ENCODE measurements around the gene CFAP46. TPM values are rescaled to one million over a fixed set of nuclear protein-coding genes. Genes with fewer than 3 reads are reported as not detected.

The CFAP46 gene
- total RNA-seq, 1 donor from 2014 or later, result 5.2 TPM

DNA sequence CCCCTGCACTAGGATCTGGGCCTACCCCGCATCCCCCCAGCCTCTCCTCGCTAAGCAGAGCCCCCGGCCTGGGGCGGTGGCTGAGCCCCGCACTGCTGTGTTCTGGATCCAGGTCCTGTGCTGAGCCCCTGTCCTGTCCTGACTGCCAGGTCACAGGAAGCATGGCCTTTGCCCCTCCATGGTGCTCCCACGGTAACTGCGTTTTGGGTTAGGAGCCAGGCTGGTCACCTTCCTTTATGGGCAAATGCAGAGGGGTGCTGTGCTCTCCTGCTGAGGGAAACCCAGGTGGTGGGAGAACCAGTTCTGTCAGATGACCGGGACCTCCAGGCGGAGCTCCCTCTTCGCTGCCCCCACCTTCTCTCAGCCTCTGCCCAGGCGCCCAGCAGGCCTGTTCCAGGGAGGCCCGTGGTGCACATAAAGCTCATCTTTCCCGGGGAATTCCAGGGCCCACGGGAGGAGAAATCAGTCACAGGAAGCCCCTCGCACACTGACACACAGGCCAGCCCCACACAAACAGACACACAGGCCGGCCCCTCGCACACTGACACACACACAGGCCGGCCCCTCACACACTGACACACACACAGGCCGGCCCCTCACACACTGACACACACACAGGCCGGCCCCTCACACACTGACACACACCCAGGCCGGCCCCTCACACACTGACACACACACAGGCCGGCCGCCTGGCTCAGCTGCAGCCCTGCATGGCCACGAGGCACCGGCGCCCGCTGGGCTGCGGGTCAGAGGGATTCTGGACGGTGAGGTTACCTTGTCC, 75.6 kb downstream of the CFAP46 start:
- H3K27ac Mint-ChIP-seq (ENCODE audit: unreplicated experiment), result no peak overlapping the region
- peaks cover 7% of the 10 kb centered on the region for H3K36me3 Mint-ChIP-seq (ENCODE audit: unreplicated experiment)
- DNase-seq, result no peak
- H3K9me3 Mint-ChIP-seq (ENCODE audit: unreplicated experiment), result peaks cover 17% of the 10 kb centered on the region
- peaks cover 10% of the 10 kb centered on the region for H3K27me3 Mint-ChIP-seq (ENCODE audit: unreplicated experiment)
- H3K4me3 Mint-ChIP-seq (ENCODE audit: unreplicated experiment), result no peak overlapping the region
- TF ChIP-seq, protein P1, sequence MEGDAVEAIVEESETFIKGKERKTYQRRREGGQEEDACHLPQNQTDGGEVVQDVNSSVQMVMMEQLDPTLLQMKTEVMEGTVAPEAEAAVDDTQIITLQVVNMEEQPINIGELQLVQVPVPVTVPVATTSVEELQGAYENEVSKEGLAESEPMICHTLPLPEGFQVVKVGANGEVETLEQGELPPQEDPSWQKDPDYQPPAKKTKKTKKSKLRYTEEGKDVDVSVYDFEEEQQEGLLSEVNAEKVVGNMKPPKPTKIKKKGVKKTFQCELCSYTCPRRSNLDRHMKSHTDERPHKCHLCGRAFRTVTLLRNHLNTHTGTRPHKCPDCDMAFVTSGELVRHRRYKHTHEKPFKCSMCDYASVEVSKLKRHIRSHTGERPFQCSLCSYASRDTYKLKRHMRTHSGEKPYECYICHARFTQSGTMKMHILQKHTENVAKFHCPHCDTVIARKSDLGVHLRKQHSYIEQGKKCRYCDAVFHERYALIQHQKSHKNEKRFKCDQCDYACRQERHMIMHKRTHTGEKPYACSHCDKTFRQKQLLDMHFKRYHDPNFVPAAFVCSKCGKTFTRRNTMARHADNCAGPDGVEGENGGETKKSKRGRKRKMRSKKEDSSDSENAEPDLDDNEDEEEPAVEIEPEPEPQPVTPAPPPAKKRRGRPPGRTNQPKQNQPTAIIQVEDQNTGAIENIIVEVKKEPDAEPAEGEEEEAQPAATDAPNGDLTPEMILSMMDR (IDR thresholded peaks at IDR 0.05; ENCODE audit: partially characterized antibody, unreplicated experiment), result no peak
- peaks cover 11% of the 10 kb centered on the region for H3K4me1 Mint-ChIP-seq (ENCODE audit: low read depth, unreplicated experiment)

DNA sequence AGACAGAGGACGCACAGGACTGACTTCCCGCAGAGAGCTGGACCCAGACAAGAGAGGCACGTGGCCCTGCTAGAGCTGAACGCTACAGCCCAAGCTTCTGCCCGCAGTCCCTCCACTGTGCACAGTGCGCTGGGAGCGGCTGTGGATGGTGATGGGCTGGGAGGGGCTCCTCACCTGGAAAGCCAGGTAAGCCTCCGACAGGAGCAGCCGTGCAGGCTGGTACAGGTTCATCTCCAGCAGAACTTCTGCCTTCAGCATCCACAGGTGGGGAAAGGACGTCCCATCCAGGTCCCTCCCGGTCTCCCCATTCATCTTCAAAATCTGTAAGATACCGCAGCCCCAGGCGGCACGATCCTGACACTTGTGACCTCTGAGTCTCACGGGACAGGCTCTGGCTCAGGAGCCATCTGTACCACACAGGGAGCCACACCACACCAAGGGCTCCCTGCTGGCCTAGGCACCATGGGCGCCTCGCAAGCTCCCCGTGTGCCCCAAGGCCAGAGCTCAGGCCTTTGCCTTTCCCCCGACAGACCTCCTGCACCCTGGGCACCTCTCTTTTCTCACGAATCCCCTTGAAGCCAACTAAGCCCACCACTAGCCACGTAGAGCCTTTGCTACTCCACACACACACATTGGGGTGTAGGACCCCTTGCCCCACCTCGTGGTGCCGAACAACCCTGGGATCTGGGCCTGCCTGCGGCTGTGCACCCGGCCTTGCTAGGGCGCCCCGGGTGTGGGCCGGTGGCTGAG, 76.3 kb downstream of the CFAP46 start:
- TF ChIP-seq, protein P1 (IDR thresholded peaks at IDR 0.05; ENCODE audit: partially characterized antibody, unreplicated experiment), result no peak
- peaks cover 10% of the 10 kb centered on the region for H3K27me3 Mint-ChIP-seq (ENCODE audit: unreplicated experiment)
- no peak for DNase-seq
- no peak overlapping the region for H3K27ac Mint-ChIP-seq (ENCODE audit: unreplicated experiment)
- H3K36me3 Mint-ChIP-seq (ENCODE audit: unreplicated experiment), result peaks cover 7% of the 10 kb centered on the region
- H3K4me1 Mint-ChIP-seq (ENCODE audit: low read depth, unreplicated experiment), result peaks cover 11% of the 10 kb centered on the region
- H3K9me3 Mint-ChIP-seq (ENCODE audit: unreplicated experiment), result peaks cover 17% of the 10 kb centered on the region
- H3K4me3 Mint-ChIP-seq (ENCODE audit: unreplicated experiment), result no peak overlapping the region

DNA sequence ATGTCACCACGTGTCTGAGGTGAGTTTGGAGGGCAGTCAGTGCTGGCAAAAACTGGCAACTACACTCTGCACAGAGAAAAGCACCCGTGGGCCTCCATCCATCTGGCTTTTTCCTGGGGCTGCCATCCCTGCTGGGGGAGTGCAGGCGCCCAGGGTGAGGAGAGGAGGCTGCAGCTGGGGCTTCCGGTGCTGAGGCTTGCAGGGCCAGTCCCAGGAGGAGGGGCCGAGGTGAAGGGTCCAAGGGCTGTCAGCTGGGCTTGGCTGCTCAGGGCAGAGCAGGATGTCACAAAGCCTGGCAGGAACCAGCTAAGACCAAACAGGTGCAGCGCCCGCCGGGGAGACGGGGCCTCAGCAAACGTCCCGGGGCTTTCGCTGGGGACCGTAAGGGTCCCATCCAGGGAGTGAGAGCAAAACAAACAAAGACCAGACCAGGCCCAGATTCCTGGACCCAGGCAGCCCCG, 77.2 kb downstream of the CFAP46 start:
- Mint-ChIP-seq H3K27ac (ENCODE audit: unreplicated experiment) (no peak overlapping the region), H3K36me3 (ENCODE audit: unreplicated experiment) (peaks cover 3% of the 10 kb centered on the region), H3K9me3 (ENCODE audit: unreplicated experiment) (peaks cover 17% of the 10 kb centered on the region), H3K27me3 (ENCODE audit: unreplicated experiment) (peaks cover 14% of the 10 kb centered on the region), H3K4me3 (ENCODE audit: unreplicated experiment) (no peak overlapping the region), H3K4me1 (ENCODE audit: low read depth, unreplicated experiment) (peaks cover 11% of the 10 kb centered on the region)
- TF ChIP-seq, protein P1 (IDR thresholded peaks at IDR 0.05; ENCODE audit: partially characterized antibody, unreplicated experiment), result no peak
- DNase-seq, result no peak

DNA sequence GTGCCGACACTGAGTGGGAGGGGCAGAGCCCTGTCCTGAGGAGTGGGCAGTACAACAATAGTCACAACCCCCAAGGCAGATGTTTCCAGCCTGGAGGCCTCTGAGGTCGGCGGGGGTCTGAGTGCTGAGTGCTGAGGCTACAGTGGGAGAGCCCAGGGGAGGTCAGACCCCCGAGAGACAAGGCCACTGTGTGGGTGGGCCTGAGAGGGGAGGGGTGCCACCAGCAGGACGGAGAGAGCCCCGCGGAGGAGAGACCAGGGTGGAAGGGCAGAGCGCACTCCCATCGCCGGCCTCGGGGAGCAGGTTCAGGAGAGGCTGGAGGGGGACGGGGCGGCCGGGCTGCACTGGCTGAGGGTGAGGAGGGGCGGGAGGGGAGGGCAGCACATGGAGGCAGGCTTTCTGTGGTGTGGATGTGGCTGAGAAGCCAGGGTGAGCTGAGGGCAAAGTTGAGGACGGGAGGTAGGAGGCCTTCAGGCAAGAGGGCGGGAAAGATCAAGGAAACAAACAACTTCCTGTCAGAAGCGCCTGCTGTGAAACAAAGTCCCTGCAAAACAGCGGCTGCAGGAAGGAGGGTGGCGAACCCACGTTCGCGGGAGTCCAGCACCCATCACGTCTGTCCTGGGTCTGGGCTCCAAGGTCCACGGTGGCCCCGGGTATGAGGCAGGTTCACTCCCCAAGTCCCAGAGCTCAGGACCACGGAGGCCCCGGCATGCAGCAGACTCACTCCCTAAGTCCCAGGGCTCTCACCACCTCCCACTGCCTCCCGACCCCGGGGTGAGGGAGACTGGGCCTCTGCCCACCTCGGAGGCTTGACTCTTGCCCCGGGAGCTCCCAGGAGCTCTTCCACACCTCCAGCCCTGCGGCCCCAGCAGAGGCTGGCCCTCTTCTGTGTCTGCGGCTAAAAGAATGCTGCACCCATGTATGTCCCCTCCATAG, 79.6 kb downstream of the CFAP46 start:
- no peak overlapping the region for H3K4me3 Mint-ChIP-seq (ENCODE audit: unreplicated experiment)
- TF ChIP-seq, protein P1 (IDR thresholded peaks at IDR 0.05; ENCODE audit: partially characterized antibody, unreplicated experiment), result no peak
- peaks cover 16% of the 10 kb centered on the region for H3K9me3 Mint-ChIP-seq (ENCODE audit: unreplicated experiment)
- H3K36me3 Mint-ChIP-seq (ENCODE audit: unreplicated experiment), result no peaks in the 10 kb centered on the region
- peaks cover 16% of the 10 kb centered on the region for H3K27me3 Mint-ChIP-seq (ENCODE audit: unreplicated experiment)
- H3K27ac Mint-ChIP-seq (ENCODE audit: unreplicated experiment), result no peak overlapping the region
- peaks cover 11% of the 10 kb centered on the region for H3K4me1 Mint-ChIP-seq (ENCODE audit: low read depth, unreplicated experiment)
- DNase-seq, result no peak

Measured in glutamatergic neuron (in vitro differentiated cells).